ENCODE data around the gene KAZN. TPM values are rescaled to one million over a fixed set of nuclear protein-coding genes. Genes with fewer than 3 reads are reported as not detected.

Gene KAZN
- total and polyA plus RNA-seq, 8 donors: 1.2 to 50.7 (median 6.8) TPM

GRCh38 chr1:14844356-14844755 lies 245.9 kb downstream of the KAZN start:
- H3K4me3 ChIP-seq: no peak overlapping the region
- no peaks in the 10 kb centered on the region for H3K36me3 ChIP-seq
- peaks cover 11 to 30% (median 17%) of the 10 kb centered on the region in 4 donors for H3K9me3 ChIP-seq
- DNase-seq: no peak
- H3K4me1 ChIP-seq: no peaks in the 10 kb centered on the region
- WGBS, 5 donors: 64 to 82% (median 74%) methylated on average over 2 of the region's 2 CpGs
- H3K27me3 ChIP-seq: no peaks in the 10 kb centered on the region
- TF ChIP-seq POLR2AphosphoS5 (IDR thresholded peaks at IDR 0.05) (no peak), POLR2A (IDR thresholded peaks at IDR 0.05) (no peak), EP300 (IDR thresholded peaks at IDR 0.05) (no peak), CTCF (IDR thresholded peaks at IDR 0.05) (no peak)
- intact Hi-C loops (cut with DNase I; ENCODE audit: low total_unique reads): no loop called here
- no peak overlapping the region for H3K27ac ChIP-seq

GRCh38 chr1:14844923-14845617 lies 246.6 kb downstream of the KAZN start:
- no peak for TF ChIP-seq EP300 (IDR thresholded peaks at IDR 0.05)
- TF ChIP-seq POLR2AphosphoS5 (IDR thresholded peaks at IDR 0.05): no peak
- no peak for TF ChIP-seq CTCF (IDR thresholded peaks at IDR 0.05)
- no peak for TF ChIP-seq POLR2A (IDR thresholded peaks at IDR 0.05)
- no peak for DNase-seq
- H3K36me3 ChIP-seq: no peaks in the 10 kb centered on the region
- no peak overlapping the region for H3K4me3 ChIP-seq
- 84 to 96% (median 94%) methylated on average over 2 of the region's 2 CpGs for WGBS, 5 donors
- intact Hi-C loops (cut with DNase I; ENCODE audit: low total_unique reads): no loop called here
- peaks cover 11 to 30% (median 17%) of the 10 kb centered on the region in 4 donors for H3K9me3 ChIP-seq
- no peak overlapping the region for H3K27ac ChIP-seq
- no peaks in the 10 kb centered on the region for H3K4me1 ChIP-seq
- H3K27me3 ChIP-seq: no peaks in the 10 kb centered on the region

GRCh38 chr1:14845851-14846250 lies 247.4 kb downstream of the KAZN start:
- Histone ChIP-seq H3K36me3 (no peaks in the 10 kb centered on the region), H3K27me3 (no peaks in the 10 kb centered on the region), H3K4me1 (no peaks in the 10 kb centered on the region), H3K27ac (no peak overlapping the region), H3K9me3 (peaks cover 11 to 22% (median 17%) of the 10 kb centered on the region in 4 donors), H3K4me3 (no peak overlapping the region)
- no peak for TF ChIP-seq EP300 (IDR thresholded peaks at IDR 0.05)
- TF ChIP-seq POLR2AphosphoS5 (IDR thresholded peaks at IDR 0.05): no peak
- TF ChIP-seq CTCF (IDR thresholded peaks at IDR 0.05): no peak
- no peak for TF ChIP-seq POLR2A (IDR thresholded peaks at IDR 0.05)
- intact Hi-C loops (cut with DNase I; ENCODE audit: low total_unique reads): no loop called here
- no peak for DNase-seq
- WGBS, 5 donors: 63 to 83% (median 73%) methylated on average over 5 of the region's 5 CpGs

- Histone ChIP-seq H3K27me3 (no peaks in the 10 kb centered on the region), H3K36me3 (no peaks in the 10 kb centered on the region), H3K4me1 (peaks cover 0 to 4% (median 2%) of the 10 kb centered on the region in 4 donors), H3K27ac (no peak overlapping the region), H3K4me3 (no peak overlapping the region), H3K9me3 (peaks cover 7 to 16% (median 12%) of the 10 kb centered on the region in 4 donors)
- no peak for DNase-seq
- intact Hi-C loops (cut with DNase I; ENCODE audit: low total_unique reads): no loop called here
- no peak for TF ChIP-seq EP300 (IDR thresholded peaks at IDR 0.05)
- TF ChIP-seq POLR2A (IDR thresholded peaks at IDR 0.05): no peak
- TF ChIP-seq CTCF (IDR thresholded peaks at IDR 0.05): no peak
- no peak for TF ChIP-seq POLR2AphosphoS5 (IDR thresholded peaks at IDR 0.05)
- WGBS, 5 donors: 62 to 79% (median 76%) methylated on average over 4 of the region's 4 CpGs
These were observed 248.2 kb downstream of the KAZN start for GRCh38 chr1:14846688-14847087.
